Stimulated activated CD8-positive, alpha-beta memory T cell treated with anti-CD3 and anti-CD28 coated beads, Interleukin-15, amount 100 ng/mL, for 24 hours (primary cell): ENCODE results near the gene SLC32A1.

Experiments
- DNase-seq: peaks from one replicate; pipeline ENCODE4 v3.0.0-alpha.2; 2020; ENCODE audit warnings: low read depth

The SLC32A1 gene

DNA sequence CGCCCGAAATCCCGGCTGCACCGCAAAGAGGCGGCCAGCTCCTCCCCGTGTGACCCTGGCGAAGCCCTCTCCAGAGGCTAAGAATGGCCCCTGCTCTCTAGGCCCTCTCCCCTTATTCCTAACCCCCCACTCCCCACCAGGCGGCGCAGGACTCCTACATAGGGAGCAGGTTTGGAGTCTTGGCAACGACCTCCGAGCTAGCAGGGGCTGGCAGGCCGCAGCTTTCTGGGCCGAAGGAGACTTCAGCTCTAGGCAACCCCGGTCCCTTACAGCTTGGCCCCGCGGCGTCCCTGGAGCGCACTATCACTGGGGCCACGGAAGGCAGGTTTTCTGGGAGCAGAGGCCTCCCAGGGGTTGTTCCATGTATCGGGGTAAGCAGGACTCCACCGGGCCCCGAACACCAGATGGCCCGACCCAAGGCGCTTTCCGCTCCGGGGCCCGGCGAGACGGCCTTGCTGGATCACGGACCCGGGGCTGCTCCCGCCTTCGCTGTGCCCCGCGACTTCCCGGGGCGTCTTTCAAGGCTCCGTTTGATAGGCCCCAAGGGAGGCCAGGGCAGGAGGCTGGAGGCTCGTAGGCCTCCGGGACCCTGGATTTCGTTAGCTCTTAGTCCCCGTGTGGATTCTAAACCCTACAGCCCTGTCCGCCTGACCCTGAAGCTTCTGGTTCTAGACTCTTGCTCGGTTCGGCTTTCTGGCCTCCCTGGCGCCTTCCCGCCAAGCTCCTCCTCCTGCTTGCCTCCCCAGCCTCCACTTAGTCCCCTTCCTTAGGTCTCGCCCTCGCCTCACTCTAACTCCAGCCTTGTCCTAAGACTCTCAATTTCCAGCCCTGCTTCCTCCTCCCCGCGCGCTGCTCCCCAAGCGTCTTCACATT lies 1.9 kb downstream of the SLC32A1 start:
- no peak for DNase-seq

DNA sequence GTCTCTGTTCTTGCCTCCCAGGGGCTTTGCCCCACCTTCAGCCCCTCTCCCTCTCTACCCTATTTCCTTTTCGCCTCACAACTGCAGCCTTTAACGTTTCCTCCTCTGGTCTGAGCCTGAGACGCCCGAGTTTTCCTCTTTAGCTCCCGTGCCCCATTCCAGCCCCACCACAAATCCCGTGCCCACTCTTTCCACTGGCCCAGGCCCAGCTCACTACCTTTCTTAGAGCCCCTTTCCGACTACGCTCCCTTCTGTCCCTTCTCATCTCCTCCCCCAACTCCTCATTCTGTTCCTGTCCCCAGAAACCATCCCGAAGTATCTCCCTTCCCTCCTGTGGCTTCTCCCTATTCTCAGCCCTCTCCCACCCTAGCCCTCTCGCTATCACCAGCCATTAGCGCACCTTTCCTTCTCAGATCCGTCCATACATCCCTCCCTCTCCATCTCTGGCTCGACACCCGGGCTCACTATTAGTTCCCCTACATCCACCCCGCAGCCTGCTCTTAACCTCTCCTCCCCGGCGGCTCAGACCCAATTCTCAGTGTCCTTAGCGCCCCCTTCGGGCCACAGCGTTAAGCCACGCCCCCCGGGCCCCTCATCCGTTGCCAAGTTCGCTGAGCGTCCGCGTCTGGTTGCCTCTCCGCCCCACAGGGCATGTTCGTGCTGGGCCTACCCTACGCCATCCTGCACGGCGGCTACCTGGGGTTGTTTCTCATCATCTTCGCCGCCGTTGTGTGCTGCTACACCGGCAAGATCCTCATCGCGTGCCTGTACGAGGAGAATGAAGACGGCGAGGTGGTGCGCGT lies 2.7 kb downstream of the SLC32A1 start:
- DNase-seq: peak; percentile 40

DNA sequence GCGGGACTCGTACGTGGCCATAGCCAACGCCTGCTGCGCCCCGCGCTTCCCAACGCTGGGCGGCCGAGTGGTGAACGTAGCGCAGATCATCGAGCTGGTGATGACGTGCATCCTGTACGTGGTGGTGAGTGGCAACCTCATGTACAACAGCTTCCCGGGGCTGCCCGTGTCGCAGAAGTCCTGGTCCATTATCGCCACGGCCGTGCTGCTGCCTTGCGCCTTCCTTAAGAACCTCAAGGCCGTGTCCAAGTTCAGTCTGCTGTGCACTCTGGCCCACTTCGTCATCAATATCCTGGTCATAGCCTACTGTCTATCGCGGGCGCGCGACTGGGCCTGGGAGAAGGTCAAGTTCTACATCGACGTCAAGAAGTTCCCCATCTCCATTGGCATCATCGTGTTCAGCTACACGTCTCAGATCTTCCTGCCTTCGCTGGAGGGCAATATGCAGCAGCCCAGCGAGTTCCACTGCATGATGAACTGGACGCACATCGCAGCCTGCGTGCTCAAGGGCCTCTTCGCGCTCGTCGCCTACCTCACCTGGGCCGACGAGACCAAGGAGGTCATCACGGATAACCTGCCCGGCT lies 3.4 kb downstream of the SLC32A1 start:
- no peak for DNase-seq

DNA sequence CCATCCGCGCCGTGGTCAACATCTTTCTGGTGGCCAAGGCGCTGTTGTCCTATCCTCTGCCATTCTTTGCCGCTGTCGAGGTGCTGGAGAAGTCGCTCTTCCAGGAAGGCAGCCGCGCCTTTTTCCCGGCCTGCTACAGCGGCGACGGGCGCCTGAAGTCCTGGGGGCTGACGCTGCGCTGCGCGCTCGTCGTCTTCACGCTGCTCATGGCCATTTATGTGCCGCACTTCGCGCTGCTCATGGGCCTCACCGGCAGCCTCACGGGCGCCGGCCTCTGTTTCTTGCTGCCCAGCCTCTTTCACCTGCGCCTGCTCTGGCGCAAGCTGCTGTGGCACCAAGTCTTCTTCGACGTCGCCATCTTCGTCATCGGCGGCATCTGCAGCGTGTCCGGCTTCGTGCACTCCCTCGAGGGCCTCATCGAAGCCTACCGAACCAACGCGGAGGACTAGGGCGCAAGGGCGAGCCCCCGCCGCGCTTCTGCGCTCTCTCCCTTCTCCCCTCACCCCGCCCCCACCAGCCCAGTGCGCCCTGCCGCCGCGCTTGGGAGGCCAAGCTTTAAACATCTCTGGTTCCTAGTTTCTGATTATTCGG lies 4.0 kb downstream of the SLC32A1 start:
- no peak for DNase-seq

DNA sequence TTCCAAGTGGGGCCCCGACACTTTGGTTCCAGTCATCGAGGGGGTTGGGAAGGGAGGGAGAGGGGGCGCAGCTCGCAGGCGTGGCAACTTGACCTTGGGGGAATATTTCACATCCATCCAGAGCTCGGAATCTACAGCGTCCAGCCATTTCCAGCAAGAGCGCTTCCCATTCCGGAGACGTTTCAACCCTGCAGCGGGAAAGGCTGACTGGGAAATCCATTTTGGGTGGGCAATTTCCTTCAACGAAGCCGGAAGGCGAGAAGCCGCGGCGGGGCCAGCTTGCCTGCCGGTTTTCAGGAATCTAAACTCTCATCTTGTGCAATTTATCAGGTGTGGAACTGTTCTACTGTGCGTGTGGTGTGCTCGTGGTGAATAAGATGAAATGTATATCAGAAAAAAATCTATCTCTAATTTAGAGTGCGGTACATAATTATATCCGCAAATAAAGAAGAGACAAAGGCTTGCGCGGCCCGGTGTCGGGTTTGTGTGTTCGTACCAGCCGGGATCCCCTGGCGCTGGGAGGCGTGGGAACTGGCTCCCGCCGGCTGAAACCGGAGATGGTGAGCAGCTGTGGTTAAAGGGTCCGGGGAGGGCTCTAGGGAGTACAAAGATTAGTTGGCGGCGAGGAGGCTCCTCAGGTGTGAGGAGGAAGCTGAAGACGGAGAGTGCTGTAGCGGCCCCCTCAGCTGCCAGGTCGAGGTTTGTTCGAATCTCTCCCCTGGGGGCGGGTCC lies 4.8 kb downstream of the SLC32A1 start:
- DNase-seq: no peak

DNA sequence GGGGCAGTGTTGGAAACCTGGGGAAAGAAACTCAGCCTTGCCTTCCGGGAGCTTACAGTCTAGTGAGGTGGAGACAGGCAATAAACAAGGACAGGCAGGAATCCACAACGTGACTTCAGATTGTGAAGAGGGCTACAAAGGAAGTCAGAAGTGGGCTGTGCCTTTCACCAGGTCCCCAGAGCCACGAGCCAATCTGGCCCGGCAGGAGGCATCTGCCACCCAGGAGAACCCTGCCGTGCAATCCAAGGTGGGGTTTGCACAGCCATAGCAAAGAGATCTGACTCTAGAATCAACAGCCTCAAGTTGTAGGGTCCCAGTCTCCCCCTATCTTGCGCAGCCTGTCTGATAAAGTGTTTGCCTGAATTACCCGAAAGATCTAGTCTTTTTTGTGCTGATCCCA lies 5.5 kb downstream of the SLC32A1 start:
- no peak for DNase-seq

DNA sequence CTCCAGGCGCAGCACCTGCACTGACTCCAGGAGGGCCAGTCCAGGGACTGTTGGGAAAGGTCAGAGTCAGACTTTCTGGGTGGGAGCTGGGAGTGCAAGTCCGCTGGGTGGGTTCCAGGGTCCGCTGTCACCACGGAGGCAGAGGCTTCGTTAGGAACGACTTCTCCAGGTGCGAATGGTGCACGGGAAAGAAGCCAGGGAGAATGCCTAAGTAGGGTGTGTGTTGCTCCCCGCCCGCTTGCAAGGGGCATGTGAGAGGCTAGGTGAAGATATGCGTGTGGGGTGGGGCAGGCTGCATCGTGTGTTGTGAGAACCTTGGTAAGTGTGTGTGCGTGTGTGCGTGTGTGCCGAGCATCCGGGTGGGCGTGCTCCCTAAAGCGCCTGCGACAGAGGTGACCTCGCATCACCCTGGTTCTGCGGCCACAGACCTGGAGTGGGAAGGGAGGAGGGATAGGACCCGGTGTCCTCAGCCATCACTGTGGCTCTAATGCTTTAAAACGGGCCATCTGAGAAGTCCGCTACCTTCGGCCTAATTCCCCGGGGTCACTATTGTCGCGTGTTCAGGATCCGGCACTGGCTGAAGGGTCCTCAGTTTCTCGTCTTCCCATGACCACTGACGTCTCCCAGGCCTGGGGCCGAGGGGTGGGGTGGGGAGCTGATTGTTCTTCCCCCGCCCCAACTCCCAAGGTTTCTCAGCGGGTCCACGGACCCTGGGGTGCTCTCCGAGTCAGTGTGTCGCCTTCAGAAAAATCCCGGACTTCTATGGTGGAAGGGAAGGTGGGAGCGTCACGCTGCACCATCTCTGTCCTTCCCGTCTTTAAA lies 6.1 kb downstream of the SLC32A1 start:
- no peak for DNase-seq

DNA sequence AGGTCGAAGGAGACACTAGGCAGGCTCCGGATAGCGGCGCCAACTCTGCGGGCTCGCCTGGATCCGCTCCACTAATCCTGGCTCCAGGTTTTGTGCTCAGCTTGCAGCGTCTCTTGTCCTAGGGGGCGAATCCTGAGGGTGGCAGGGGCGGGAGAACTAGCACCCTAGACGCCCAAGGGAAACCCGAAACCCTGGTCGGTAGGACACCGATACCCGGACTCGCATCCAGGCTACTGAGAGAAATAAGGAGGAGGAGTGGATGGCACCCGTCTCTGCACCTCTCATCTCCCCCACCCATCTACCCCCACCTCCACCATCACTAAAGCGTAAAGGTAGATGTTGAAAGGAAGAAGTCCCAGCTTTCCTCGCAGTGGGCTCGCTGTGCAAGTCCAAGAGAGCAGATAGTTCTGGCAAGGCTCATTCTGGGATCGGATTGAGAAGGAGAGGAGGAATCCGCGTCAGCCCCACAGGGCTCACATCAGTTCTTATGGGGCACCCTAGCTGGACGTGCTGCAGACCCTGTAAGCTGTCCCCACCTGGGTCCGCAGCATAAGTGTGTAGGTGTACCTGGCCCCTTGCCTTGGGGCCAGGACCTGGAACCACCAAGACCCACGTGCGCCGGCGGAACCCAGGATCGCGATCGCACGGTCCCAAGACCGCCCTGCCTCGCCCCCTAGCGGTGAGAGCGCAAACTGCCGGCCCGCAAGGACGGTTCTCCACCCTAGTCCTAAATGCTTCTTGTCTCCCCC lies 6.9 kb downstream of the SLC32A1 start:
- DNase-seq: peak; percentile 77

DNA sequence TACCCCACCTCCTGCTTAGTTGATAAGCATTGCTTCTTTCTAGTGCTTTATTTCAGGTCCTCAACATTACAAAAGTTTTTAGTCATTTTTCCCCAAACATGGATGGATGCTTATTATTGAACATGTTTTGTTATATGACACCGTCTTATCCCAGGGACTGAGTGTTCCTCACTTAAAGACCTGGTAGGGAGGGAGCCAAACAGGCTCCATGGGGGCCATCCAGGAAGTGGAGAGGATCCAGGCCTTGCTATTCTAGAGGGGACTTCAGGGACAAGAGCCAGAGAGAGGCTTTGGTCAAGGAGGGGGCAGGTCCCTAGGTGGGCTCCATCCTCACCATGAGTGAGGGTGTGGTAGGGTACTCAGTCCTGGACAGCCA lies 7.4 kb downstream of the SLC32A1 start:
- no peak for DNase-seq

DNA sequence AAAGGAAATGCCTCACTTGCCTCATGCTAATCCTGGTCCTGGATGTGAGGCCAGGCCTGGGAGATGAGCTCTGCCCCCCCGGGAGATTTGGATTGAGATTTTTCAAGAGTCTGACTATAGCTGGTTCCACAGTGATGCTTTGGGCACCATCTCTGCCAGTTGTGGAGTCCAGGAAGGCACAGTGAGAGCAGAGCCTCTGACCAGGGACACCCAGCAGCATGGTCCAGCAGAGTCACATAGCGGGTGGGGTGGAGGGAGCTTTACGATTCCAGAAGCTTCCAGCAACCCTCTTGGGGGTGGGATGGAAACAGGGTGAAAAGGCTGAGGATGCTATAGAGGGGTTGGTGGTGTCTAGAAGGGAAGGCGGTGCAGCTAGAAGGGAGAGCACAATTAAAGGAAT lies 8.7 kb downstream of the SLC32A1 start:
- DNase-seq: no peak

DNA sequence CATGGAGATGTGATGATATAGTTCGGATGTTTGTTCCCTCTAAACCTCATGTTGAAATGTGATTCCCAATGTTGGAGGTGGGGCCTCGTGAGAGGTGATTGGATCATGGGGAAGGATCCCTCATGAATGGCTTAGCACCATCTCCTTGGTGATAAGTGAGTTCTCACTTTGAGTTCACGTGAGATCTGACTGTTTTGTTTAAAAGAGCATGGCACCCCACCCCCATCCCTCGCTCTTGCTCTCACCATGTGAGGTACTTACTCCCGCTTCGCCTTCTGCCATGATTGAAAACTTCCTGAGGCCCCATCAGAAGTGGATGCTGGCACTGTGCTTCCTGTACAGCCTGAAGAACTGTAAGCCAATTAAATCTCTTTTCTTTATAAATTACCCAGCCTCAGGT lies 10.9 kb downstream of the SLC32A1 start:
- DNase-seq: no peak

DNA sequence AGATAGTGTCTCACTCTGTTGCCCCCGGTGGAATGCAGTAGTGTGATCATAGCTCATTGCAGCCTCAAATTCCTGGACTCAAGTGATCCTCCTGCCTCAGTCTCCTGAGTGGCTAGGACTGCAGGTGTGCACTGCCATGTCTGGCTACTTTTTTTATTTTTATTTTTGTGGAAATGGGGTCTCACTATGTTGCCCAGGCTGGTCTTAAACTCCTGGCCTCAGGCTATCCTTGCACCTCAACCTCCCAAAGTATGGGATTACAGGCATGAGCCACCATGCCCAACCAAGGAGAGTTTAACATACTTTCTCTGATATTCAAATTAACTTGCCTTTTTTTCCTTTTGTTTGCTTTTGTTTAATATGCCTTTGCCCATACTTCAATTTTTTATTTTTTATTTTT lies 13.6 kb downstream of the SLC32A1 start:
- DNase-seq: no peak

DNA sequence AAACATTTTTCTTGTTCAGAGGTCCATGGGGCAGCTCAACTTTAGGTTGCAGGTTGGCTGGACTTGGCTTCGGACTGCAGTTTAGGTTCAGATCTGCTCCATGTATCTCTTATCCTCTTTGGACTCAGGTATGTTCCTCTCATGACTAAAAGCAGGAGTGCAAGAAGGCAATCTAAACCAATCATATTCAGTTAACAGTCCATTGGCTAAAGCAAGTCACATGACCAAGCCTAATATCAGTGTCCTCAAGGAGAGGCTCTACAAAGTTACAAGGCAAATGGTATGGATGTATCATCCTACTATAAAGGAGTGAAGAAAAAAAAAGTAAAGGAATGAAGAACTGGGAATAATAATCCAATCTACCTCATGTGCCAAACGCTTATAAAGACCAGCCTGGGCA lies 21.5 kb downstream of the SLC32A1 start:
- no peak for DNase-seq

DNA sequence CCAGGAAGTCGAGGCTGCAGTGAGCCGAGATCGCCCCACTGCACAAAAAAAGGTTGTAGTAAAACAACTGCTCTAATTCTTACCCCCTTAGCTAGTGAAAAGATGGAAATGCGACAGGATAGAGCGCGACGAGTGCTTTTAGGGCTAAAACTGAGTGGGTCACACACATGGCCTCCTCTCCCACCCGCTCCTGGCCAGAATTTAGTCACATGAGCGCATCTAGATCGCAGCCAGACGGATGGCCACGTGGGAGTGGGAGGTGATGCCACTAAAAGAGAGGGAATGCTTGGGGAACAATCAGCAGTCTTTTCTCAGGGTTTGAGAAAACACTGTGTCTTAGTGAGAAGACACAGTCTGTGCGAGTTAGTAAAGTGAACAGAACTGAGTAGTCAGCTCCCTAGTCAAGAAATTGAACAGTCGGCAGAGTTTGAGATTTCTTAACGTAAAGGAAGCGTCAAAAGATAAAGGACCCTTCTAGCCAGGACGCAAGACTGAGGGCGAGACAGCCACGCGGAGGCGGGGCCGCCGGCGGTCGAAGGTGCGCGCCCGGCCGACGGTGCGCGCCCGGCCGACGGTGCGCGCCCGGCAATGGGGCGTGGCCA lies 23.3 kb downstream of the SLC32A1 start:
- no peak for DNase-seq

DNA sequence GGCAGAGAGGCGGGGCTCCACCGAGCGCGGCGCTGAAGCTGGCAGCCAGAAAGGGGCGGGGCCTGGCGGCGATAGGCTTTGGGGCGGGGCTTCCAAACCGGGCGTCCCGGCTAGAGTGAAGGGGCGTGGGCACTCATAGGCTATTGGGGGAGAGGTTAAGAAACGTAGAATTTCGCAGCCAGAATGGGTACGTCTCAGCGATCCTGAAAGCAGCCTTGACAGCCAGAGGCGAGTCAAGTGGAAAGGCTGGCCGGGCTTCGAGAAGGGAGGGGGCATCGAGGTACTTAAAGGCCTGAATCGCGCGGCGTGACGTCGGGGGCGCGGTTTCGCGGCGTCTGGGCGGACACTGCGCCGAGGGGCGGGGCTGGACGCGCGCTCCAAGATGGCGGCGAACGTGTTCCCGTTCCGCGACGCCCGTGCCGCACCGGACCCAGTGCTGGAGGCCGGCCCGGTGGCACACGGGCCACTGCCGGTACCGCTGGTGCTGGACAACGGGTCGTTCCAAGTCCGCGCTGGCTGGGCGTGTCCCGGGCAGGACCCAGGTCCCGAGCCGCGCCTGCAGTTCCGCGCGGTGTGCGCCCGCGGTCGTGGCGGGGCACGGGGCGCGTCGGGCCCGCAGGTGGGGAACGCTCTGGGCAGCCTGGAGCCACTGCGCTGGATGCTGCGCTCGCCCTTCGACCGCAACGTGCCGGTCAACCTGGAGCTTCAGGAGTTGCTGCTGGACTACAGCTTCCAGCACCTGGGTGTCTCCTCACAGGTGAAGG lies 24.0 kb downstream of the SLC32A1 start, which contains the start of gene ACTR5:
Gene ACTR5, plus strand, starts transcription at position 364 of the 764 bp plus-strand sequence. Its CDS starts 19 bp downstream, at position 383.
- DNase-seq: peak; percentile 92

DNA sequence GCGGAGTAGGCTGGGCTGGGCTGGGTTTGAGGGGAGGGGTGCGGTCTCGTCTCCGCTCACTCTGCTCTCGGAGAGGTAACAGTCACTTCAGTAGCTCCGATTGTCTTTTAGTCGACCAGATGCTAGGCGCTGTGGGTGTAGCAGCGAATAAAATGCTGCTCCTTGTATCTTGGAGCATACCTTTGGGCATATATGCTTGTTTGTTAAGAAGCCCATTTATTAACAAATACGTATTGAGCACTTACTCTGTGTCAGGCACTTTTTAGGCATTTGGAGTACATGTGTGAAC lies 24.5 kb downstream of the SLC32A1 start:
- no peak for DNase-seq

DNA sequence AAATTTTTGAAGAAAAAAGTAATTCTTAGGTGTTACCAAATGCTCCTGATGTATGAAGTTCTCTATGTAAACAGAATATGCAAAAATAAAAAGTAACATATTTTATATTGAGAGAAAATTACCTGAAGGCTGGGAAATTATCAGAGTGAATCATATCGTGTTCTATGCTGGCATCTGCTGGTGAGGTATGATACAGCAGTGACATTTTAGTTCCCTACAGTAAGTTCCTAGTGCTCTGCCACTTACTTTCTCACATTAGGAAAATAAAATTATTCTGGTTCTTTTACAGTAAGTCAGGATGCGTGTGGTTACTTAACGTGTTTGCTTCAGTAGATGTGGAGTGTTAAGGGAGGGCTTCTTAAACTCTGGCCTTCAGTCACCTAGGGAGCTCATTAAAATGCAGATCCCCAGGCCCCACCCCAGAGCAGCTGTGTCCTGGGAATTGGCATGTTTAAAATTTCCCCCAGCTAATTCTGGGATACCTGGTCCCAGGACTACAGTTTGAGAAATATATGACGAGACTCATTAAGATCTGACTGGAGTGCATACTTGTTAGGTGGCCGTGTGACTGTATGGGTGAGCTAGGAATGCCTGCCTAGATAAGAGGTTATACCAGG lies 27.2 kb downstream of the SLC32A1 start:
- DNase-seq: no peak

DNA sequence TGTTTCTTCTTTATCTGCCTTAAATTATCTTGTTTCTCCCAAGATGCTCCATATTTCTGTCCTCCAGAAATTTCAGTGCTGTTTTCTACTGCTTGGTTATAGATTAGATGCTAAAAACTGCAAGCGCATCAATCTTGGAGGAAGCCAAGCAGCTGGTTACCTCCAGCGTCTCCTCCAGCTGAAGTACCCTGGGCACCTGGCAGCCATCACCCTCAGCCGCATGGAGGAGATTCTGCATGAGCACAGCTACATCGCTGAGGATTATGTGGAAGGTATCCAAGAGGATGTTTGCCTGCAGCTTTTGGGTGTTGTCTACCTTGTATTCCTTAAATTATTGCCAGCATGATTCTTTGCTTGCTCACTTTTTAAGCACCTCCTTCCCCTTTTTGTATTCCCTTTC lies 27.7 kb downstream of the SLC32A1 start:
- DNase-seq: no peak

DNA sequence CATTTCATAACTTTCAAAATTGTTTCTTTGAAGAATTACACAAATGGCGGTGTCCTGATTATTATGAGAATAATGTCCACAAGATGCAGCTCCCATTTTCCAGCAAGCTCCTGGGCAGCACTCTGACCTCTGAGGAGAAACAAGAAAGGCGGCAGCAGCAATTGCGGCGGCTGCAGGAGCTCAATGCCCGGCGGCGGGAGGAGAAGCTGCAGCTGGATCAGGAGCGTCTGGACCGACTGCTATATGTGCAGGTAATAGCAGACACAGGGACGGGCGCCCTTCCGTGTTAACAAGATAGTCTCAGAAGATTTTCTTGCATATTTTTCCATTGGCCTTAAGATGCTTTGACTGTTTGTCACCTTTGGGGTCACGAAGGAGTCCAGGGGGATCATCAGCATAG lies 30.6 kb downstream of the SLC32A1 start:
- no peak for DNase-seq
